GM23248 (cell line): ENCODE results near the gene PPP1R11.

Experiments used
- EZH2 ChIP-seq: fragments of 200-600 bp; sonication (generic); IDR thresholded peaks from 2 replicates; pipeline ENCODE4 v1.6.1; 2018; ENCODE audit warnings: antibody characterized with exemption, mild to moderate bottlenecking; ENCODE audit not compliant: insufficient read depth, poor library complexity, severe bottlenecking
- EZH2phosphoT487 ChIP-seq: fragments of 200-600 bp; sonication (generic); IDR thresholded peaks from 2 replicates; pipeline ENCODE4 v1.6.1; 2018; ENCODE audit warnings: antibody characterized with exemption, moderate library complexity, mild to moderate bottlenecking, low read depth; ENCODE audit not compliant: insufficient read depth

DNA sequence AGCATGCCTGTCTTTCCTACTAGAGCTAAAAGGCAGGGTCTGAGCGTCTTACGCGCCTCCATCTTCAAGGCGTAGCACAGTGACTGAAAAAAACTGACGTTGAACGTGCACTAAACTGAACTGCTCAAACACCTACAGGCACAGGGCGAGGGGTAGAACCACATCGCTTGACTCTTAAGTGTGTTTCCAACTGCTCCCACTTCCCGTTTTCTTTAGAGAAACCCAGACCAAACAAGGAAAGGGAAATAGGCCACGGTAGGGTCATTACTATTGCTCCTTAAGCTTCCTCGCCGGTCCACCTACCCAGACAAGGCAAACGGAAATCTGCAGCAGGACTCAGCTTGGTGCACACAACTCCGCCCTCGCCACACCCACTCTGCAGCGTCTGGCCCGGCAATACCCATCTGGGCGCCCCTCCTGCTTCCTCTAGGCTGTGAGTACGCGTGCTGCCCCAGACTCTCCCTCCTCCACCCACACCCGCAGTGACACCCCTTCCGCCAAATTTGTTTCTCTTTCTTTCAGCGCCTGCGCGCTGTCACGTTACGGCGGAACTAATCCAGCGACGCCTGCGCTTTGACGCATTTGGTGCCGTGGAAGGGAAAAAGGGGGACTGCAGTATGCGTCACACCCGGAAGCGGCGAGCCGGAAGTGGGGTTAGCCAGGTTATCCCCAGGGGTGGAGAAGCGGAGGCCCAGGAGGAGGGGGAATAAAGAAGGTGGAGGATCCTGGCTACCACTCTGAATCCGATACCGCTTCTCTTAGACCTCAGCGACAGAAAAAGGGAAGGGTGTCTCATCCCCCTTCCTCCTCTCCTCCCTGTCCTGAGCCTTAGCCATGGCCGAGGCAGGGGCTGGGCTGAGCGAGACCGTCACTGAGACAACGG, at the start of gene PPP1R11:
- TF ChIP-seq EZH2, result no peak
- TF ChIP-seq EZH2phosphoT487, result no peak
